GM21717 (cell line): ENCODE data around the gene DTWD2.
A peak's percentile ranks its signal among the peaks of the same experiment; 100 is the strongest.
"Not testable (repeated sequence)": the region's sequence is repeated elsewhere in the genome, so short reads cannot be mapped to it uniquely, and the experiment has no call there.

ENCODE experiments used
- ATAC-seq: cut with Tn5 transposase; IDR thresholded peaks from one replicate; pipeline ENCODE4 v1.9.1; 2021; ENCODE audit warnings: mild to moderate bottlenecking, moderate library complexity; ENCODE audit not compliant: unreplicated experiment

The DTWD2 gene

DNA sequence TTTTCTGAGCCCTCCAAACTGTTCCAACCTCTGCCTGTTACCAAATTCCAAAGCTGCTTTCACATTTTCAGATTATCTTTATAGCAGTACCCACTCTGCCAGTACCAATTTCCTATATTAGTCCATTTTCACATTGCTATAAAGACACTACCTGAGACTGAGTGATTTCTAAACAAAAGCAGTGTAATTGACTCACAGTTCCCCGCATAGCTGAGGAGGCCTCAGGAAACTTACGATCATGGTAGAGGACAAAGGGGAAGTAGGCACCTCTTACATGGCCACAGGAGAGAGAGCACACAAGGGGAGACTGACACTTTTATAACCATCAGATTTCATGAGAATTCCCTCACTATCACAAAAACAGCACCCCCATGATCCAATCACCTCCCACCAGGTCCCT, 105.0 kb downstream of the DTWD2 start:
- ATAC-seq = no peak

DNA sequence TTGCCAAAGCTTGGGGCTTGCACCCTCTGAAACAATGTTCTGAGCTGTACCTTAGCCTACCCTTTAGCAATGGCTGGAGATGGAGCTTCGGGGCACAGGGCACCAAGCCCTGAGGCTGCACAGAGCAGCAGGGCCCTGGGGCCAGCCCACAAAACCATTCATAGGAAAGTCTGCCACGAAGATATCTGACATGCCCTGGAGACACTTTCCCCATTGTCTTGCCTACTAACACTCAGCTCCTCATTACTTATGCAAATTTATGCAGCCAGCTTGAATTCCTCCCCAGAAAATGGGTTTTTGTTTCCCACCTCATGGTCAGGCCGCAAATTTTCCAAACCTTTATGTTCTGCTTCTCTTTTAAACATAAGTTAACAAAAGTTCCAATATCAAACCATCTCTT, 105.7 kb downstream of the DTWD2 start:
- ATAC-seq = no peak

GRCh38 chr5:118876852-118877251, 111.5 kb downstream of the DTWD2 start:
- not testable (repeated sequence) for ATAC-seq

DNA sequence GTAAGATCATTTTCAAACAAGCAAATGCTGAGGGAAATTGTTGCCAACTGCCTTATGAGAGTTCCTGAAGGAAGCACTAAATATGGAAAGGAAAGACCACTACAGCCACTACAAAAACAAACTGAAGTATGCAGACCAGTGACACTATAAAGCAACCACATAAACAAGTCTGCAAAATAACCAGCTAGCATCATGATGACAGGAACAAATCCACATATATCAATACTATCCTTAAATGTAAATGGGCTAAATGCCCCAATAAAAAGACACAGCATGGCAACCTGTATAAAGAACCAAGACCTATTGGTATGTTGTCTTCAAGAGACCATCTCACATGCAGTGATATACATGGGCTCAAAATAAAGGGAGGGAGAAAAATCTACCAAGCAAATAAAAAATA, 113.2 kb downstream of the DTWD2 start:
- ATAC-seq = no peak

DNA sequence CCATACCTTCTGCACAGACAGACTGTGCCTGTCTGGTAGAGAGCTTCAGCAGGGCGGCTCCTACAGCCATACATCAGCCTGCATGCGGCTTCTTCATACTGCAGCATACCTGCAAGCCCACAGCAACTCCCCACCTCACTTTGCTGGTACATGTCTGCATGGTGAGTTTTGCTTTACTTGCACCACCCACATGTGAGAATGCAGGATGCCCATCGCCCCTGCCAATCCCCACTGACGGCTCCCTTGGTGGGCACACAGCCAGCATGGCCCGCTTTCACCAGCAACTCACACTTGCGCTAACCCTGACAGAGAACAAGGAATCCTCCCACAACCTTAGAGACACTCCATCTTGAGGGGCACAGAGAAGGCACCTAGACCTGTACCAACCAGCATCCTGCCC, 114.9 kb downstream of the DTWD2 start:
- ATAC-seq = no peak

DNA sequence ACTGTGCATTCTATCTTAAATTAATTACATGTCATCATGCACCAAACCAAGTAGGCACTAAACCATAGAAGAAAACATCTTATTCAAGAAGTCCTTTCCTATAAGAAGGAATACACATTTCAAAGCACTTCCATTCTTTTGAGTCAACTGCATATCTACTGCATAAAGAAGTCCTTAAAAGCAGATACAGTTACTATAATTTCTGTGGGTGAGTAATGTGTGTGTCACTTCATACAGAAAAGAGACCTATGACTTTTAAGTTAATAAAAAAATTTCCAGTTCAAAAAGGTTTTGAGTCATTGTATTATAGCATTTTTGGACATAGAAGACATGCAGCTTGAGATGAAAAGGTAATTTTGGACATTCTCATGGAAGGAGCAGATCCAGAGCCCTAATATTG, 125.0 kb downstream of the DTWD2 start:
- ATAC-seq = no peak

- no peak for ATAC-seq
These were observed 125.8 kb downstream of the DTWD2 start for GRCh38 chr5:118862596-118862995.

DNA sequence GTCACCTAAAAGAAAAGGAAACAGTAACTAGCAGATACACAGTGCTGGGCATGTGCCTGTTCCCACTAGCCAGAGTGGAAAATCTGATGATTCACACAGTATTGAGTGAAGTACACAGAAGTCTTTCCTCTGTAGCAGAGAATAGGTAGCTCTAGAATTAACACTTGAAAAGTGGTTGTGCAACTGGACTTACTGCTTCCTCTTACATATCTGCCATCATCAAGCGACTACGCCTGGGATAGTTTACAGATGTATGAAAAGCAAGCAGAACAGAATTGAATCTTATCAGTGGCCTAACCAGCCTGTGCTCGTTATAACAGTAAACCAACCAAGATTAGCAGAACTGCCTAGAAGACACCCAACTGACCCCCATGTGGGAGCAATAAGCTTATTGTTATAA, 130.6 kb downstream of the DTWD2 start:
- no peak for ATAC-seq

- no peak for ATAC-seq
These were observed 133.5 kb downstream of the DTWD2 start for GRCh38 chr5:118854819-118855218.

- not testable (repeated sequence) for ATAC-seq
These were observed 136.6 kb downstream of the DTWD2 start for GRCh38 chr5:118851785-118852184.

DNA sequence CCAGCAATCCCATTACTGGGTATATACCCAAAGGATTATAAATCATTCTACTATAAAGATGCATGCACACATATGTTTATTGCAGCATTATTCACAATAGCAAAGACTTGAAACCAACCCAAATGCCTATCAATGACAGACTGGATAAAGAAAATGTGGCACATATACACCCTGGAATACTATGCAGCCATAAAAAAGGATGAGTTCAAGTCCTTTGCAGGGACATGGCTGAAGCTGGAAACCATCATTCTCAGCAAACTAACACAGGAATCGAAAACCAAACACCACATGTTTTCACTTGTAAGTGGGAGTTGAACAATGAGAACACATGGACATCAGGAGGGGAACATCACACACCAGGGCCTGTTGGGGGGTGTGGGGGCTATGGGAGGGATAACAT, 138.8 kb downstream of the DTWD2 start:
- ATAC-seq = not testable (repeated sequence)

DNA sequence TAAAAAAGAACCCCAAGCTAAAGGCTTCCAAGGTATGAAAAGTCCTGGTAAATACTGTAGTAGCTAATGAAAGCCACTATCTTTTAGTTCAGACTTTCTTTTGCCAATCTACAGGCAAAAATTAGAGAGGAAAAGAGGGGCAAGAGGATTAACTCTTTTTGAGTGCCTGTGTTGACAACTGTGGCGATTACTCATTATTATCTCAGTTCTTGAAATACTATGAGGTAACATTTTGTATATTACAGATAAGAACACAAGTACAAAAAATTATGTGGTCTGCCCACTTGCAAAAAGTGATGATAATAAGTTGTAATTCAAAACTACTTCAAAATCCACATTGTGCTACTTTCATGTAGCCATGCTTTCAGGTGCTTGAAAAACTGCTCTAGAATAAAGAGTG, 144.0 kb downstream of the DTWD2 start:
- no peak for ATAC-seq

GRCh38 chr5:118834710-118835109, 153.6 kb downstream of the DTWD2 start:
- no peak for ATAC-seq

- ATAC-seq = no peak
These were observed 155.4 kb downstream of the DTWD2 start for GRCh38 chr5:118832974-118833373.

- no peak for ATAC-seq
These were observed 163.1 kb downstream of the DTWD2 start for GRCh38 chr5:118825226-118825625.

DNA sequence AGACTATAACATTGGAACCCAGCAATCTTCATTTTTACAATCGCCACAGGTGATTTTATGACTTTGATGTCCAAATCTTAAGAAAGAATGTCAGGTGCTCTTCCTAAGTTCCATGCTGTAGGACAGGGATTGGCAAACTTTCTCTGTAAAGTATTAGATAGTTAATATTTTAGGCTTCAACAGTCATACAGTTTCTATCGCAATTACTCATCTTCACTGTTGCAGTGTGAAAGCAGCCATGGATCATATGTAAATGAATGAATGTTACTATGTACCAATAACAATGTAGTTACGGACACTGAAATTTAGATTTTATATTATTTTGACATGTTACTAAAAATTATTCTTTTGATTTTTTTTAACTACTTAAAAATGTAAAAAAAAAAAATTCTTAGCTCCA, 169.7 kb downstream of the DTWD2 start:
- ATAC-seq = peak; percentile 67

GRCh38 chr5:118808441-118808840, 179.9 kb downstream of the DTWD2 start:
- ATAC-seq = no peak

DNA sequence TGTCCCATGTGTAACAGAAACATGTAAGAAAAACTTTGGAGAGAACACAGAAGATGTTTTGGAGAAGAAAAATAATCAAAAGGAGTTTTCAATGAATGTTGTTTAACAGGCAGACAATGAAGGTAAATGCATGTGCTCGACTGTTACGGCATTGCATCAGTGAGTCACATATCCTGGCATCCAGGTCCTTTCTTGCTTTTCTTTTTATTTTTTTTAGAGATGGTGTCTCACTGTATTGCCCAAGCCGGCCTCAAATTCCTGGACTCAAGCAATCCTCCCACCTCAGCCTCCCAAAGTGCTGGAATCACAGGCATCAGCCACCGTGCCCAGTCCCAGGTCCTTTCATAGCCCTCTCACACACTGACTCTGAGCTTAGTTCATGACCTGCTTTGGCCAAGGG, 181.8 kb downstream of the DTWD2 start:
- ATAC-seq = no peak

DNA sequence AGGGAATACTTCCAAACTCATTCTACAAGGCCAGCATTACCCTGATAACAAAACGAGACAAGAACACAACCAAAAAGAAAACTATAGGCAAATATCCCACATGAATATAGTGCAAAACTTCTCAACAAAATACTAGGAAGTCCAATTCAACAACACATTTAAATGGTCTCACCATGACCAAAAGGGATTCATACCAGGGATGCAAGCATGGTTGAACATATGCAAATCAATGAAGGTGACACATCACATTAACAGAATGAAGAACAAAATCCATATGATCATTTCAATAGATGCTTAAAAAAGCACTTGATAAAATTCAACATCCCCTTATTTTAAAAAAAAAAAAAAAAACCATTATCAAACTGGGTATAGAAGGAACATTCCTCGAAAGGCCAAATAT, 186.0 kb downstream of the DTWD2 start:
- ATAC-seq = no peak

- no peak for ATAC-seq
These were observed 192.3 kb downstream of the DTWD2 start for GRCh38 chr5:118796081-118796480.

GRCh38 chr5:118794281-118794680, 194.1 kb downstream of the DTWD2 start:
- no peak for ATAC-seq

DNA sequence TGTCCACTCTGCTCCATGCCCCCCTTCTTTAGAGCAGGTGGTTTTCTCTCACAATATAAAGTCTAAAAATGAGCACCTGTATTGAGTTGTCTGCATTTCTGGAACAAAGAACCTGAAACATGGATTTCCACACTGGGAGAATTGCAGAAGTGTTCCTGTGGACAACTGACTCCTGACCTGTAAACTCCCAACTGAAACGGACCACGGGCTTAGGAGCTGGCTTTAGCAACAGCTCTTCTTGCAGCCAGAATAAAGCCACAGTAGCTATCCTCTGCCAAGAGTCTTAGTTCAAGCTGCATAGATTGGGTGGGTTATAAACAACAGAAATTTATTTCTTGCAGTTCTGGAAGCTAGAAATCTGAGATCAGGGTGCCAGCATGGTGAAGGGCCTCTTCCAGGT, 194.7 kb downstream of the DTWD2 start:
- no peak for ATAC-seq

- no peak for ATAC-seq
These were observed 195.3 kb downstream of the DTWD2 start for GRCh38 chr5:118793091-118793490.
